H1 (cell line): ENCODE data around the gene RNF144A. TPM values are rescaled to one million over a fixed set of nuclear protein-coding genes. Genes with fewer than 3 reads are reported as not detected.

Experiments
- BACH1 ChIP-seq: IDR thresholded peaks from 2 replicates; pipeline ENCODE4 v1.6.1; 2012; ENCODE audit warnings: low read length, improper control_type of control experiment
- CHD2 ChIP-seq: IDR thresholded peaks from 2 replicates; pipeline ENCODE4 v1.6.1; 2012; ENCODE audit warnings: low read length, improper control_type of control experiment
- TBP ChIP-seq: IDR thresholded peaks from 2 replicates; pipeline ENCODE4 v1.6.1; 2011; ENCODE audit warnings: low read depth, low read length, improper control_type of control experiment
- ZNF274 ChIP-seq: IDR thresholded peaks from 2 replicates; pipeline ENCODE4 v1.7.0; 2012; ENCODE audit warnings: low read length, borderline replicate concordance; ENCODE audit errors: extremely low read depth
- polyA plus RNA-seq, 7 experiments: library from polyadenylated mRNA; depleted of rRNA in 3 of 7; stranded (reverse) in 5 of 7; unstranded in 2 of 7; fragments of >200 nt in 5 of 7; fragments of 200-250 nt in 2 of 7; gene quantifications; 1 replicate in 5 of 7; 2 replicates in 1 of 7; 4 replicates in 1 of 7; pipeline versions ENCODE4 v1.2.1 to v1.2.3, GENCODE V29; 2011 to 2013; ENCODE audit warnings: missing spikeins in 2 of 7, mixed read lengths in 2 of 7
- total RNA-seq: library from RNA; stranded (reverse); fragmentation: NEBNext Ultra II Directional; extraction: Animal tissue kit (Norgen Biotek cat#: 25700); gene quantifications from 2 replicates; pipeline ENCODE4 v1.2.1, GENCODE V29; 2021
- TF ChIP-seq, protein P1 (sequence below): fragments of 300-600 bp; sonication (generic); IDR thresholded peaks from 2 replicates; pipeline ENCODE4 v1.7.1; 2012; ENCODE audit warnings: low read length, moderate library complexity, mild to moderate bottlenecking, inconsistent platforms; ENCODE audit not compliant: insufficient replicate concordance

Gene RNF144A
- total and polyA plus RNA-seq, 2 of the 8 experiments (the other 6 are each of a cell fraction or from before 2014, with no cell fraction given), result 14.0 to 15.0 TPM

- TF ChIP-seq, protein P1, sequence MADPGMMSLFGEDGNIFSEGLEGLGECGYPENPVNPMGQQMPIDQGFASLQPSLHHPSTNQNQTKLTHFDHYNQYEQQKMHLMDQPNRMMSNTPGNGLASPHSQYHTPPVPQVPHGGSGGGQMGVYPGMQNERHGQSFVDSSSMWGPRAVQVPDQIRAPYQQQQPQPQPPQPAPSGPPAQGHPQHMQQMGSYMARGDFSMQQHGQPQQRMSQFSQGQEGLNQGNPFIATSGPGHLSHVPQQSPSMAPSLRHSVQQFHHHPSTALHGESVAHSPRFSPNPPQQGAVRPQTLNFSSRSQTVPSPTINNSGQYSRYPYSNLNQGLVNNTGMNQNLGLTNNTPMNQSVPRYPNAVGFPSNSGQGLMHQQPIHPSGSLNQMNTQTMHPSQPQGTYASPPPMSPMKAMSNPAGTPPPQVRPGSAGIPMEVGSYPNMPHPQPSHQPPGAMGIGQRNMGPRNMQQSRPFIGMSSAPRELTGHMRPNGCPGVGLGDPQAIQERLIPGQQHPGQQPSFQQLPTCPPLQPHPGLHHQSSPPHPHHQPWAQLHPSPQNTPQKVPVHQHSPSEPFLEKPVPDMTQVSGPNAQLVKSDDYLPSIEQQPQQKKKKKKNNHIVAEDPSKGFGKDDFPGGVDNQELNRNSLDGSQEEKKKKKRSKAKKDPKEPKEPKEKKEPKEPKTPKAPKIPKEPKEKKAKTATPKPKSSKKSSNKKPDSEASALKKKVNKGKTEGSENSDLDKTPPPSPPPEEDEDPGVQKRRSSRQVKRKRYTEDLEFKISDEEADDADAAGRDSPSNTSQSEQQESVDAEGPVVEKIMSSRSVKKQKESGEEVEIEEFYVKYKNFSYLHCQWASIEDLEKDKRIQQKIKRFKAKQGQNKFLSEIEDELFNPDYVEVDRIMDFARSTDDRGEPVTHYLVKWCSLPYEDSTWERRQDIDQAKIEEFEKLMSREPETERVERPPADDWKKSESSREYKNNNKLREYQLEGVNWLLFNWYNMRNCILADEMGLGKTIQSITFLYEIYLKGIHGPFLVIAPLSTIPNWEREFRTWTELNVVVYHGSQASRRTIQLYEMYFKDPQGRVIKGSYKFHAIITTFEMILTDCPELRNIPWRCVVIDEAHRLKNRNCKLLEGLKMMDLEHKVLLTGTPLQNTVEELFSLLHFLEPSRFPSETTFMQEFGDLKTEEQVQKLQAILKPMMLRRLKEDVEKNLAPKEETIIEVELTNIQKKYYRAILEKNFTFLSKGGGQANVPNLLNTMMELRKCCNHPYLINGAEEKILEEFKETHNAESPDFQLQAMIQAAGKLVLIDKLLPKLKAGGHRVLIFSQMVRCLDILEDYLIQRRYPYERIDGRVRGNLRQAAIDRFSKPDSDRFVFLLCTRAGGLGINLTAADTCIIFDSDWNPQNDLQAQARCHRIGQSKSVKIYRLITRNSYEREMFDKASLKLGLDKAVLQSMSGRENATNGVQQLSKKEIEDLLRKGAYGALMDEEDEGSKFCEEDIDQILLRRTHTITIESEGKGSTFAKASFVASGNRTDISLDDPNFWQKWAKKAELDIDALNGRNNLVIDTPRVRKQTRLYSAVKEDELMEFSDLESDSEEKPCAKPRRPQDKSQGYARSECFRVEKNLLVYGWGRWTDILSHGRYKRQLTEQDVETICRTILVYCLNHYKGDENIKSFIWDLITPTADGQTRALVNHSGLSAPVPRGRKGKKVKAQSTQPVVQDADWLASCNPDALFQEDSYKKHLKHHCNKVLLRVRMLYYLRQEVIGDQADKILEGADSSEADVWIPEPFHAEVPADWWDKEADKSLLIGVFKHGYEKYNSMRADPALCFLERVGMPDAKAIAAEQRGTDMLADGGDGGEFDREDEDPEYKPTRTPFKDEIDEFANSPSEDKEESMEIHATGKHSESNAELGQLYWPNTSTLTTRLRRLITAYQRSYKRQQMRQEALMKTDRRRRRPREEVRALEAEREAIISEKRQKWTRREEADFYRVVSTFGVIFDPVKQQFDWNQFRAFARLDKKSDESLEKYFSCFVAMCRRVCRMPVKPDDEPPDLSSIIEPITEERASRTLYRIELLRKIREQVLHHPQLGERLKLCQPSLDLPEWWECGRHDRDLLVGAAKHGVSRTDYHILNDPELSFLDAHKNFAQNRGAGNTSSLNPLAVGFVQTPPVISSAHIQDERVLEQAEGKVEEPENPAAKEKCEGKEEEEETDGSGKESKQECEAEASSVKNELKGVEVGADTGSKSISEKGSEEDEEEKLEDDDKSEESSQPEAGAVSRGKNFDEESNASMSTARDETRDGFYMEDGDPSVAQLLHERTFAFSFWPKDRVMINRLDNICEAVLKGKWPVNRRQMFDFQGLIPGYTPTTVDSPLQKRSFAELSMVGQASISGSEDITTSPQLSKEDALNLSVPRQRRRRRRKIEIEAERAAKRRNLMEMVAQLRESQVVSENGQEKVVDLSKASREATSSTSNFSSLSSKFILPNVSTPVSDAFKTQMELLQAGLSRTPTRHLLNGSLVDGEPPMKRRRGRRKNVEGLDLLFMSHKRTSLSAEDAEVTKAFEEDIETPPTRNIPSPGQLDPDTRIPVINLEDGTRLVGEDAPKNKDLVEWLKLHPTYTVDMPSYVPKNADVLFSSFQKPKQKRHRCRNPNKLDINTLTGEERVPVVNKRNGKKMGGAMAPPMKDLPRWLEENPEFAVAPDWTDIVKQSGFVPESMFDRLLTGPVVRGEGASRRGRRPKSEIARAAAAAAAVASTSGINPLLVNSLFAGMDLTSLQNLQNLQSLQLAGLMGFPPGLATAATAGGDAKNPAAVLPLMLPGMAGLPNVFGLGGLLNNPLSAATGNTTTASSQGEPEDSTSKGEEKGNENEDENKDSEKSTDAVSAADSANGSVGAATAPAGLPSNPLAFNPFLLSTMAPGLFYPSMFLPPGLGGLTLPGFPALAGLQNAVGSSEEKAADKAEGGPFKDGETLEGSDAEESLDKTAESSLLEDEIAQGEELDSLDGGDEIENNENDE, result no peak
- TF ChIP-seq ZNF274 (no peak), CHD2 (no peak), TBP (no peak), BACH1 (no peak)
Measured at GRCh38 chr2:6941299-6942046, 24.3 kb downstream of the RNF144A start (continued).
